Measurements from ENCODE around the gene CES3. TPM values are rescaled to one million over a fixed set of nuclear protein-coding genes. Genes with fewer than 3 reads are reported as not detected.

Gene CES3
- total and polyA plus RNA-seq, 9 of the 15 experiments (the other 6 are each of a cell fraction or from before 2014, with no cell fraction given) = 0.06 to 2.2 (median 0.68) TPM

- TF ChIP-seq CHD7 (IDR thresholded peaks at IDR 0.05; ENCODE audit: low read depth, low read length) (no peak), RB1 (IDR thresholded peaks at IDR 0.05; ENCODE audit: low read depth) (peak; percentile 58), U2AF2 (optimal IDR thresholded peaks at IDR 0.05; ENCODE audit: low read depth, low read length) (no peak), MGA (IDR thresholded peaks at IDR 0.05) (peak; percentile 2; the same call in 1 of the 2 replicates)
These were observed 26.8 kb upstream of the CES3 start, which contains the start of gene CIAO2B (continued) for GRCh38 chr16:66934138-66934838.

Data from K562 (cell line).